ENCODE data around the gene LIPN.

DNA sequence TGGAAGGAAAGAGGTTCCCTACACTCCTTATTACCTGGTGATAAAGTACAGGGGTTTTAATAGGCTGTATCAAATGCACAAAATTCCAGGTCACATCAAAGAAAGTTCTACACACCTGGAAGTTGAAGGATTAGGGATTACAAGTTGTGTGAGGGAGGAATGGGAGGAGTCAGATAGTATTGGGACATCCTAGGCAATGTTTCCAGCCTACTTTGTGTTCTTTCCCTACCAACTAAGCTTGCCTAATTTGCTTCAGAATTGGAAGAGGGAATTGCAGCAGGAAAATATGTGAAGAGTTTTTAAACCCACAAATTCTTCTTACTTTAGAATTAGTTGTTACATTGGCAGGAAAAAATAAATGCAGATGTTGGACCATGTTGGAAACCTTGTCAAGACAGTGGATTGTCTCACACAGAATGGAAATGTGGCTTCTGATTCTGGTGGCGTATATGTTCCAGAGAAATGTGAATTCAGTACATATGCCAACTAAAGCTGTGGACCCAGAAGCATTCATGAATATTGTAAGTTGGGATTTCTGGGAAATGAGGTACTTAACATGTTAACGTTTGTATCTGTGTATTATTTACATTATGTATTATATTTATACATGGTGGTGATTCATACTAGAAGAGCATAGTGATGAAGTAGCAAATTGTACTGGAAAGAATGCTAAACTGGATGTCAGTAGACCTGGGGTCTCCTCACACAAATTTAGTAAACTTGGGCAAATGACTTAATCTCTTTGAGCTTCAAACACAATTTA, 42.9 kb downstream of the LIPN start, which contains the start of gene LIPM:
- TF ChIP-seq, protein P1, sequence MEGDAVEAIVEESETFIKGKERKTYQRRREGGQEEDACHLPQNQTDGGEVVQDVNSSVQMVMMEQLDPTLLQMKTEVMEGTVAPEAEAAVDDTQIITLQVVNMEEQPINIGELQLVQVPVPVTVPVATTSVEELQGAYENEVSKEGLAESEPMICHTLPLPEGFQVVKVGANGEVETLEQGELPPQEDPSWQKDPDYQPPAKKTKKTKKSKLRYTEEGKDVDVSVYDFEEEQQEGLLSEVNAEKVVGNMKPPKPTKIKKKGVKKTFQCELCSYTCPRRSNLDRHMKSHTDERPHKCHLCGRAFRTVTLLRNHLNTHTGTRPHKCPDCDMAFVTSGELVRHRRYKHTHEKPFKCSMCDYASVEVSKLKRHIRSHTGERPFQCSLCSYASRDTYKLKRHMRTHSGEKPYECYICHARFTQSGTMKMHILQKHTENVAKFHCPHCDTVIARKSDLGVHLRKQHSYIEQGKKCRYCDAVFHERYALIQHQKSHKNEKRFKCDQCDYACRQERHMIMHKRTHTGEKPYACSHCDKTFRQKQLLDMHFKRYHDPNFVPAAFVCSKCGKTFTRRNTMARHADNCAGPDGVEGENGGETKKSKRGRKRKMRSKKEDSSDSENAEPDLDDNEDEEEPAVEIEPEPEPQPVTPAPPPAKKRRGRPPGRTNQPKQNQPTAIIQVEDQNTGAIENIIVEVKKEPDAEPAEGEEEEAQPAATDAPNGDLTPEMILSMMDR (IDR thresholded peaks at IDR 0.05): no peak
- TF ChIP-seq POLR2A (IDR thresholded peaks at IDR 0.05): no peak
- TF ChIP-seq POLR2AphosphoS5 (IDR thresholded peaks at IDR 0.05; ENCODE audit: insufficient read depth in 1 of 2, low read depth in 1 of 2): no peak

All from vagina (tissue), 2 donors.